ENCODE results near the gene LLCFC1.

GRCh38 chr7:142910031-142910433 lies 29.3 kb upstream of the LLCFC1 start:
- no peak for TF ChIP-seq EZH2 (IDR thresholded peaks at IDR 0.05; ENCODE audit: borderline replicate concordance)
- TF ChIP-seq, protein P1, sequence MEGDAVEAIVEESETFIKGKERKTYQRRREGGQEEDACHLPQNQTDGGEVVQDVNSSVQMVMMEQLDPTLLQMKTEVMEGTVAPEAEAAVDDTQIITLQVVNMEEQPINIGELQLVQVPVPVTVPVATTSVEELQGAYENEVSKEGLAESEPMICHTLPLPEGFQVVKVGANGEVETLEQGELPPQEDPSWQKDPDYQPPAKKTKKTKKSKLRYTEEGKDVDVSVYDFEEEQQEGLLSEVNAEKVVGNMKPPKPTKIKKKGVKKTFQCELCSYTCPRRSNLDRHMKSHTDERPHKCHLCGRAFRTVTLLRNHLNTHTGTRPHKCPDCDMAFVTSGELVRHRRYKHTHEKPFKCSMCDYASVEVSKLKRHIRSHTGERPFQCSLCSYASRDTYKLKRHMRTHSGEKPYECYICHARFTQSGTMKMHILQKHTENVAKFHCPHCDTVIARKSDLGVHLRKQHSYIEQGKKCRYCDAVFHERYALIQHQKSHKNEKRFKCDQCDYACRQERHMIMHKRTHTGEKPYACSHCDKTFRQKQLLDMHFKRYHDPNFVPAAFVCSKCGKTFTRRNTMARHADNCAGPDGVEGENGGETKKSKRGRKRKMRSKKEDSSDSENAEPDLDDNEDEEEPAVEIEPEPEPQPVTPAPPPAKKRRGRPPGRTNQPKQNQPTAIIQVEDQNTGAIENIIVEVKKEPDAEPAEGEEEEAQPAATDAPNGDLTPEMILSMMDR (IDR thresholded peaks at IDR 0.05; ENCODE audit: poor library complexity), result no peak

Measured in hepatocyte (in vitro differentiated cells).